ENCODE data around the gene WT1.
"Not testable (repeated sequence)": the region's sequence is repeated elsewhere in the genome, so short reads cannot be mapped to it uniquely, and the experiment has no call there.

WT1 gene

GRCh38 chr11:32375826-32376225 lies 59.5 kb downstream of the WT1 start:
- FAIRE-seq (no peak), DNase-seq (ENCODE audit: insufficient read length, low spot score) (no peak)
- no peak for TF ChIP-seq POLR2A (IDR thresholded peaks at IDR 0.05; ENCODE audit: low read depth, low read length)

- DNase-seq (ENCODE audit: insufficient read length, low spot score) = no peak
- no peak for TF ChIP-seq POLR2A (IDR thresholded peaks at IDR 0.05; ENCODE audit: low read depth, low read length)
- no peak for FAIRE-seq
Measured at GRCh38 chr11:32374261-32374711, 61.1 kb downstream of the WT1 start.

GRCh38 chr11:32369987-32370386 lies 65.4 kb downstream of the WT1 start:
- not testable (repeated sequence) for FAIRE-seq; DNase-seq (ENCODE audit: insufficient read length, low spot score)

GRCh38 chr11:32366666-32367065 lies 68.7 kb downstream of the WT1 start:
- FAIRE-seq = no peak
- DNase-seq (ENCODE audit: insufficient read length, low spot score) = peak; percentile 21

GRCh38 chr11:32365192-32365591 lies 70.1 kb downstream of the WT1 start:
- no peak for TF ChIP-seq POLR2A (IDR thresholded peaks at IDR 0.05; ENCODE audit: low read depth, low read length)
- FAIRE-seq (no peak), DNase-seq (ENCODE audit: insufficient read length, low spot score) (no peak)

More at GRCh38 chr11:32366666-32367065, 68.7 kb downstream of the WT1 start:
- TF ChIP-seq POLR2A (IDR thresholded peaks at IDR 0.05; ENCODE audit: low read depth, low read length) = no peak

- no peak for FAIRE-seq
Measured at GRCh38 chr11:32358729-32359128, 76.6 kb downstream of the WT1 start.

GRCh38 chr11:32353884-32354283 lies 81.5 kb downstream of the WT1 start:
- no peak for FAIRE-seq
- peak; percentile 21 for DNase-seq (ENCODE audit: insufficient read length, low spot score)
- no peak for TF ChIP-seq POLR2A (IDR thresholded peaks at IDR 0.05; ENCODE audit: low read depth, low read length)

More at GRCh38 chr11:32358729-32359128, 76.6 kb downstream of the WT1 start:
- TF ChIP-seq POLR2A (IDR thresholded peaks at IDR 0.05; ENCODE audit: low read depth, low read length) = no peak
- no peak for DNase-seq (ENCODE audit: insufficient read length, low spot score)

- FAIRE-seq (no peak), DNase-seq (ENCODE audit: insufficient read length, low spot score) (no peak)
- no peak for TF ChIP-seq POLR2A (IDR thresholded peaks at IDR 0.05; ENCODE audit: low read depth, low read length)
Measured at GRCh38 chr11:32348502-32348901, 86.8 kb downstream of the WT1 start.

- no peak for TF ChIP-seq POLR2A (IDR thresholded peaks at IDR 0.05; ENCODE audit: low read depth, low read length)
- DNase-seq (ENCODE audit: insufficient read length, low spot score) (no peak), FAIRE-seq (no peak)
Measured at GRCh38 chr11:32344946-32345345, 90.4 kb downstream of the WT1 start.

GRCh38 chr11:32343325-32344008 lies 91.9 kb downstream of the WT1 start:
- no peak for DNase-seq (ENCODE audit: insufficient read length, low spot score)
- no peak for TF ChIP-seq POLR2A (IDR thresholded peaks at IDR 0.05; ENCODE audit: low read depth, low read length)

GRCh38 chr11:32341620-32342613 lies 93.4 kb downstream of the WT1 start:
- no peak for TF ChIP-seq POLR2A (IDR thresholded peaks at IDR 0.05; ENCODE audit: low read depth, low read length)
- DNase-seq (ENCODE audit: insufficient read length, low spot score) (no peak), FAIRE-seq (no peak)

More at GRCh38 chr11:32343325-32344008, 91.9 kb downstream of the WT1 start:
- FAIRE-seq = no peak

- no peak for DNase-seq (ENCODE audit: insufficient read length, low spot score)
- no peak for FAIRE-seq
- TF ChIP-seq POLR2A (IDR thresholded peaks at IDR 0.05; ENCODE audit: low read depth, low read length) = no peak
Measured at GRCh38 chr11:32340181-32340580, 95.2 kb downstream of the WT1 start.

All from H54 (cell line).